Bronchial epithelial cell (primary cell): ENCODE data around the gene HDDC2. TPM values are rescaled to one million over a fixed set of nuclear protein-coding genes. Genes with fewer than 3 reads are reported as not detected.
A peak's percentile ranks its signal among the peaks of the same experiment; 100 is the strongest.

Experiments used
- DNase-seq: peaks from one replicate; pipeline ENCODE4 v3.0.0-alpha.2; 2010; ENCODE audit warnings: low read depth
- FAIRE-seq: peaks from 2 replicates; lab custom pipeline; 2011; peaks lifted over from hg19 to GRCh38; lab: Jason Lieb, UNC
- H3K27me3 ChIP-seq: 2 replicates; pipeline ENCODE4 v1.5.1; 2011; ENCODE audit warnings: low read length; ENCODE audit not compliant: control insufficient read depth, insufficient read depth
- H3K36me3 ChIP-seq: 2 replicates; pipeline ENCODE4 v1.5.1; 2011; ENCODE audit warnings: low read length; ENCODE audit not compliant: control insufficient read depth, insufficient read depth
- H3K4me3 ChIP-seq: 2 replicates; pipeline ENCODE4 v1.5.1; 2011; ENCODE audit warnings: mild to moderate bottlenecking, low read depth, low read length, control low read depth
- CTCF ChIP-seq: IDR thresholded peaks from 2 replicates; pipeline ENCODE4 v1.5.1; 2011; ENCODE audit warnings: mild to moderate bottlenecking, moderate library complexity, low read length, control low read depth, inconsistent platforms; ENCODE audit not compliant: insufficient read depth, severe bottlenecking
- total RNA-seq: library from RNA; depleted of rRNA; stranded (reverse); fragments of >200 nt; gene quantifications from 2 replicates; pipeline ENCODE4 v1.2.1, GENCODE V29; 2014

The HDDC2 gene
- total RNA-seq, 1 donor from 2014 or later: 86.1 TPM

- Histone ChIP-seq H3K27me3 (no peaks in the 10 kb centered on the region), H3K36me3 (no peaks in the 10 kb centered on the region), H3K4me3 (no peak overlapping the region)
- DNase-seq: peak; percentile 72
- no peak for TF ChIP-seq CTCF
- FAIRE-seq: no peak
Observed at GRCh38 chr6:125255201-125255600, 46.6 kb downstream of the HDDC2 start.

- FAIRE-seq (no peak), DNase-seq (no peak)
- no peaks in the 10 kb centered on the region for H3K27me3 ChIP-seq
- no peak for TF ChIP-seq CTCF
- H3K4me3 ChIP-seq: no peak overlapping the region
- H3K36me3 ChIP-seq: no peaks in the 10 kb centered on the region
Observed at GRCh38 chr6:125254321-125254720, 47.4 kb downstream of the HDDC2 start.

GRCh38 chr6:125253881-125254280, 47.9 kb downstream of the HDDC2 start:
- TF ChIP-seq CTCF: no peak
- DNase-seq: peak; percentile 81
- Histone ChIP-seq H3K36me3 (no peaks in the 10 kb centered on the region), H3K27me3 (no peaks in the 10 kb centered on the region), H3K4me3 (no peak overlapping the region)
- no peak for FAIRE-seq

- H3K27me3 ChIP-seq: no peaks in the 10 kb centered on the region
- H3K4me3 ChIP-seq: no peak overlapping the region
- FAIRE-seq (no peak), DNase-seq (no peak)
- no peak for TF ChIP-seq CTCF
- H3K36me3 ChIP-seq: peaks cover 2% of the 10 kb centered on the region
Observed at GRCh38 chr6:125252891-125253290, 48.9 kb downstream of the HDDC2 start.

- H3K4me3 ChIP-seq: no peak overlapping the region
- DNase-seq: no peak
- FAIRE-seq: no peak
- no peaks in the 10 kb centered on the region for H3K27me3 ChIP-seq
- peaks cover 2% of the 10 kb centered on the region for H3K36me3 ChIP-seq
- TF ChIP-seq CTCF: no peak
Observed at GRCh38 chr6:125251516-125252220, 50.1 kb downstream of the HDDC2 start.

- no peak for FAIRE-seq
- Histone ChIP-seq H3K27me3 (no peaks in the 10 kb centered on the region), H3K36me3 (peaks cover 2% of the 10 kb centered on the region), H3K4me3 (no peak overlapping the region)
- no peak for TF ChIP-seq CTCF
- no peak for DNase-seq
Observed at GRCh38 chr6:125250511-125250910, 51.3 kb downstream of the HDDC2 start.
